Natural killer cell (primary cell): ENCODE results near the gene HS3ST1. TPM values are rescaled to one million over a fixed set of nuclear protein-coding genes. Genes with fewer than 3 reads are reported as not detected.

Experiments used
- ATAC-seq, 3 donors: fragments of 150-1000 bp in 2 of 3; fragments of 200-7000 bp in 1 of 3; cut with Tn5 transposase; 1 replicate in 1 of 3; 2 replicates in 2 of 3; pipeline ENCODE4 v1.10.0; 2021; ENCODE audit warnings: mild to moderate bottlenecking in 2 of 3, moderate library complexity in 2 of 3
- DNase-seq, 2 donors: peaks; one replicate each; pipeline versions ENCODE4 v3.0.0 to v3.0.0-alpha.2; 2013 to 2021; ENCODE audit warnings: mixed read lengths in 1 of 2
- H3K27ac ChIP-seq: one replicate; pipeline ENCODE4 v1.5.1; 2013; ENCODE audit warnings: mild to moderate bottlenecking, low read length
- H3K27me3 ChIP-seq: one replicate; pipeline ENCODE4 v1.6.1; 2013; ENCODE audit warnings: low read length; ENCODE audit not compliant: control insufficient read depth, insufficient read depth
- H3K36me3 ChIP-seq: one replicate; pipeline ENCODE4 v1.6.1; 2013; ENCODE audit warnings: low read length; ENCODE audit not compliant: control insufficient read depth, insufficient read depth
- H3K4me1 ChIP-seq: one replicate; pipeline ENCODE4 v1.6.1; 2013; ENCODE audit warnings: low read length; ENCODE audit not compliant: control insufficient read depth, insufficient read depth
- H3K4me3 ChIP-seq: one replicate; pipeline ENCODE4 v1.5.1; 2013; ENCODE audit warnings: low read length
- H3K9me3 ChIP-seq: one replicate; pipeline ENCODE4 v1.6.1; 2013; ENCODE audit warnings: low read length; ENCODE audit not compliant: control insufficient read depth, insufficient read depth
- H3K27ac Mint-ChIP-seq, 2 donors: one replicate each; pipeline ENCODE4 v1.8.0; 2022; ENCODE audit warnings: mild to moderate bottlenecking in 2 of 2, mixed read lengths in 2 of 2, moderate library complexity in 1 of 2
- H3K27me3 Mint-ChIP-seq, 2 donors: one replicate each; pipeline ENCODE4 v1.8.0; 2022; ENCODE audit warnings: low read depth in 2 of 2, mixed read lengths in 2 of 2
- H3K36me3 Mint-ChIP-seq: one replicate; pipeline ENCODE4 v1.8.0; 2022; ENCODE audit warnings: mixed read lengths
- H3K4me1 Mint-ChIP-seq, 2 donors: one replicate each; pipeline ENCODE4 v1.8.0; 2022; ENCODE audit warnings: mixed read lengths in 2 of 2
- H3K4me3 Mint-ChIP-seq: one replicate; pipeline ENCODE4 v1.8.0; 2022; ENCODE audit warnings: mild to moderate bottlenecking, moderate library complexity, mixed read lengths
- H3K9me3 Mint-ChIP-seq, 2 donors: one replicate each; pipeline ENCODE4 v1.8.0; 2022; ENCODE audit warnings: mixed read lengths in 2 of 2
- WGBS: methylation state at CpG from one replicate; pipeline ENCODE4 v1.1.7; 2013; ENCODE audit warnings: missing lambda C conversion rate; ENCODE audit not compliant: insufficient coverage; 5-methylcytosine and 5-hydroxymethylcytosine counted together
- intact Hi-C: fragments of 100-400 bp; cut with micrococcal nuclease; formaldehyde crosslinking; loops from one replicate; pipeline ENCODE4 v1.14.2; 2022
- total RNA-seq, 4 donors: library from RNA; stranded (reverse); fragments of 120-200 nt in 1 of 4; gene quantifications; one replicate each; pipeline versions ENCODE4 v1.2.3 to v1.2.4, GENCODE V29; 2013 to 2022
- TF ChIP-seq, protein P1 (sequence below): fragments of 200-600 bp; IDR thresholded peaks from one replicate; pipeline ENCODE4 v1.8.0; 2022; ENCODE audit warnings: antibody characterized with exemption

Gene HS3ST1
- total RNA-seq, 3 donors from 2014 or later (not counting 1 experiment from before 2014, with no cell fraction given) = not detected

DNA sequence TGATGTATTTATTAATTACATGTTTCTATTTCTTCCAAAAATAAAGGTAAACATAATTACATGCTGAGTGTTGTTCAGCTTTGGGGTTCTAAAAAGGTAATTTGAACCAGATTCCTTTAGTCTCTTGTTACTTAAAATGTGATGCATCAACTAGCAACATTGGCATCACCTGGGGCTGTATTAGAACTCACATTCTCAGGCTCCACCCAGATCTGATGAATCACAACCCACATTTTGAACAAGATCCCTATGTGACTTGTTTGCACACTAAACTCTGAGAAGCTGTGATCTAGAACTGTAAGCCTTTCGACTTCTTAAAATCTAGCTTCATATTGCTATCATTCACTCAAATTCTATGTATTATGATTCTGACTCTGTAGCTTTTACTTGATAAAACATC, 23.0 kb upstream of the HS3ST1 start:
- 83% methylated on average over 1 of the region's 1 CpG for WGBS
- Histone ChIP-seq H3K4me1 (no peaks in the 10 kb centered on the region), H3K27ac (no peak overlapping the region), H3K9me3 (no peaks in the 10 kb centered on the region), H3K36me3 (no peaks in the 10 kb centered on the region), H3K4me3 (no peak overlapping the region), H3K27me3 (no peaks in the 10 kb centered on the region)
- no peak overlapping the region for H3K27ac Mint-ChIP-seq
- no peaks in the 10 kb centered on the region for H3K4me1 Mint-ChIP-seq
- ATAC-seq (no peak), DNase-seq (no peak)
- intact Hi-C loops = no loop called here
- H3K9me3 Mint-ChIP-seq = no peaks in the 10 kb centered on the region
- TF ChIP-seq, protein P1, sequence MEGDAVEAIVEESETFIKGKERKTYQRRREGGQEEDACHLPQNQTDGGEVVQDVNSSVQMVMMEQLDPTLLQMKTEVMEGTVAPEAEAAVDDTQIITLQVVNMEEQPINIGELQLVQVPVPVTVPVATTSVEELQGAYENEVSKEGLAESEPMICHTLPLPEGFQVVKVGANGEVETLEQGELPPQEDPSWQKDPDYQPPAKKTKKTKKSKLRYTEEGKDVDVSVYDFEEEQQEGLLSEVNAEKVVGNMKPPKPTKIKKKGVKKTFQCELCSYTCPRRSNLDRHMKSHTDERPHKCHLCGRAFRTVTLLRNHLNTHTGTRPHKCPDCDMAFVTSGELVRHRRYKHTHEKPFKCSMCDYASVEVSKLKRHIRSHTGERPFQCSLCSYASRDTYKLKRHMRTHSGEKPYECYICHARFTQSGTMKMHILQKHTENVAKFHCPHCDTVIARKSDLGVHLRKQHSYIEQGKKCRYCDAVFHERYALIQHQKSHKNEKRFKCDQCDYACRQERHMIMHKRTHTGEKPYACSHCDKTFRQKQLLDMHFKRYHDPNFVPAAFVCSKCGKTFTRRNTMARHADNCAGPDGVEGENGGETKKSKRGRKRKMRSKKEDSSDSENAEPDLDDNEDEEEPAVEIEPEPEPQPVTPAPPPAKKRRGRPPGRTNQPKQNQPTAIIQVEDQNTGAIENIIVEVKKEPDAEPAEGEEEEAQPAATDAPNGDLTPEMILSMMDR = no peak
- peaks cover 12 to 16% of the 10 kb centered on the region in 2 donors for H3K27me3 Mint-ChIP-seq
- no peak overlapping the region for H3K4me3 Mint-ChIP-seq
- H3K36me3 Mint-ChIP-seq = no peaks in the 10 kb centered on the region

DNA sequence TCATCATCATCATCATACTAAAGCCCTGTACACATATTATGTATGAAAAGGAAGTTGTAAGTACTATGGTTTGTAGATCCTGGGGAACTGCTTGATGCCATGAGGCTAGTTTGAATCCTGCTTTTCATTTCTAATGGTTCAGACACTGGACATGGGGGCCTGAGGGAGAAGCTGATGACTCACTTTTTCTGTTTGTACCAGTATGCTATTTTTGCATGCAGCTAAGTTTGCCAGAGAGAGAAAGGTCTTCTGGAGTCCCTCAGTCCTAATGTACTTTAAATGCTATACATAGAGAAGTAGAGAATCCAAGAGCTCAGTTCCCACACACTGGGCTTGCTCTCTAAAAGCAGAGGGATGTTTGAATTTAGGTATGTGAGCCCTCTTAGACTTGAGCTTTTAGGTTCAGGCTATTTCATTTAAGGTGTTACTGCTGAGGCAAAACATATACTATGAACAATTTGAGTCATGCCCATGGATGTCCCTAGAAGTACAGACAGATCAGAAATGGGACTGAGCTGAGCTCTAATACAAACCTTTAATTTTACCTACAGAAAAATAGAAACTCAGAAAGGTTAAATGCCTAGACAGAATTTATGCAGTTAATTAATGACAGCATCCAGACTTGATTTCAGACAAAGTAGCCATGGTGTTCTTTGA, 17.6 kb upstream of the HS3ST1 start:
- H3K36me3 ChIP-seq = no peaks in the 10 kb centered on the region
- Mint-ChIP-seq H3K4me1 (no peaks in the 10 kb centered on the region), H3K9me3 (no peaks in the 10 kb centered on the region), H3K27ac (no peak overlapping the region), H3K4me3 (no peak overlapping the region), H3K36me3 (no peaks in the 10 kb centered on the region), H3K27me3 (peaks cover 7 to 9% of the 10 kb centered on the region in 2 donors)
- H3K4me1 ChIP-seq = no peaks in the 10 kb centered on the region
- ATAC-seq = no peak
- H3K4me3 ChIP-seq = no peak overlapping the region
- TF ChIP-seq, protein P1 = no peak
- H3K9me3 ChIP-seq = no peaks in the 10 kb centered on the region
- no peak for DNase-seq
- intact Hi-C loops = no loop called here
- no peak overlapping the region for H3K27ac ChIP-seq
- no peaks in the 10 kb centered on the region for H3K27me3 ChIP-seq

DNA sequence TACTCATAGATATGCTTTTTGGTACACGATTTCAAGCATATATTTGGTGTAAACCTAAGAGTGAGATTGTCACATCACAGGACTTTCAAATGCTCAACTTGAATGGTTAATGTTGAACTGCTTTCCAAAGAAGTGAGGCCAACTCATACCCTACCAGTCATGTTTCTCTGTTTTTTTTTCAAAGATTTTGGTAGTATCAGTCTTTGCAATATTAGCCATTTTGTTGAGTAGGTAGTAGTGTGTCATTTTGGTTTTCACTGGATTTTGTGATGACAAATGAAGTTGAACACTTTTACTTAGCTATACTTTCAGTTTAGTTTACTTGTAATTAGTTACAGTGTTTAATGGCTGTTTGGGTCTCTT, 12.5 kb upstream of the HS3ST1 start:
- H3K4me1 Mint-ChIP-seq = no peaks in the 10 kb centered on the region
- no peaks in the 10 kb centered on the region for H3K27me3 ChIP-seq
- H3K4me1 ChIP-seq = no peaks in the 10 kb centered on the region
- no peak overlapping the region for H3K4me3 ChIP-seq
- H3K9me3 ChIP-seq = no peaks in the 10 kb centered on the region
- no peaks in the 10 kb centered on the region for H3K36me3 Mint-ChIP-seq
- DNase-seq = no peak
- H3K27ac Mint-ChIP-seq = no peak overlapping the region
- no peak overlapping the region for H3K4me3 Mint-ChIP-seq
- TF ChIP-seq, protein P1 = no peak
- ATAC-seq = no peak
- H3K9me3 Mint-ChIP-seq = no peaks in the 10 kb centered on the region
- intact Hi-C loops = no loop called here
- no CpG with 5 or more reads among the region's 1 CpG for WGBS
- no peaks in the 10 kb centered on the region for H3K27me3 Mint-ChIP-seq
- no peaks in the 10 kb centered on the region for H3K36me3 ChIP-seq
- no peak overlapping the region for H3K27ac ChIP-seq

DNA sequence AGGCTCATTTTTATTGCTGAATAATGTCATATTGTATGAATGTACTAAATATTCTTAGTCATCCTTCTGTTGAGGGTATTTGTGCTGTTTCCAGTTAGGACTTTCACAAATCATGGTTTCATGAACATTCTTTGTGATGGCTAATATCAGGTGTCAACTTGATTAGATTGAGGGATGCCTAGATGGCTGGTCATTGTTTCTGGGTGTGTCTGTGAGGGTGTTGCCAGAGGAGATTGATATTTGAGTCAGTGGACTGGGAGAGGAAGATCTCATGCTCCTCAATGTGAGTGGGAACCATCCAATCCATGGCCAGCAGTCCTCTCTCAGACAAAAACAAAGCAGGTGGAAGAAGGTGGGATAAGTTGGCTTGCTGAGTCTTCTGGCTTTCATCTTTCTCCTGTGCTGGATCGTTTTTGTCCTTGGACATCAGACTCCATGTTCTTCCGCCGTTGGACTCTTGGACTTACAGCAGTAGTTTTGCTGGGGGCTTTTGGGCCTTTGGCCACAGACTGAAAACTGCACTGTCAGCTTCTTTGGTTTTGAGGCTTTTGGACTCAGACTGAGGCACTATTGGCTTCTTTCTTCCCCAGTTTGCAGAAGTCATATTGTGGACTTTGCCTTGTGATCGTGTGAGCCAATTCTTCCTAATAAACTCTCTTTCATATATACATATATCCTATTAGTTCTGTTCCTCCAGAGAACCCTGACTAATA, 11.9 kb upstream of the HS3ST1 start:
- Histone ChIP-seq H3K4me1 (no peaks in the 10 kb centered on the region), H3K27me3 (no peaks in the 10 kb centered on the region), H3K27ac (no peak overlapping the region), H3K36me3 (no peaks in the 10 kb centered on the region), H3K9me3 (no peaks in the 10 kb centered on the region), H3K4me3 (no peak overlapping the region)
- Mint-ChIP-seq H3K4me1 (no peaks in the 10 kb centered on the region), H3K4me3 (no peak overlapping the region), H3K36me3 (no peaks in the 10 kb centered on the region), H3K9me3 (no peaks in the 10 kb centered on the region), H3K27ac (no peak overlapping the region), H3K27me3 (no peaks in the 10 kb centered on the region)
- no peak for DNase-seq
- 95% methylated on average over 4 of the region's 4 CpGs for WGBS
- intact Hi-C loops = no loop called here
- ATAC-seq = no peak
- TF ChIP-seq, protein P1 = no peak
